GM23338 (cell line): ENCODE measurements around the gene RPS3A. TPM values are rescaled to one million over a fixed set of nuclear protein-coding genes. Genes with fewer than 3 reads are reported as not detected.

Experiments used
- ATAC-seq: fragments of 200-7000 bp; cut with Tn5 transposase; 3 replicates; pipeline ENCODE4 v1.9.1; 2020
- DNase-seq: peaks from one replicate; pipeline ENCODE4 v3.0.0-alpha.2; 2015; ENCODE audit warnings: low spot score
- H2AFZ ChIP-seq: fragments of 200-600 bp; sonication (generic); 2 replicates; pipeline ENCODE4 v1.8.0; 2016; ENCODE audit warnings: antibody characterized with exemption, mild to moderate bottlenecking, moderate library complexity
- H3F3A ChIP-seq: fragments of 200-600 bp; sonication (generic); replicated peaks from 2 replicates; pipeline ENCODE4 v1.8.0; 2017; ENCODE audit warnings: antibody characterized with exemption, mixed run types, low read depth
- H3K27ac ChIP-seq: fragments of 200-600 bp; sonication (generic); 2 replicates; pipeline ENCODE4 v1.6.1; 2016; ENCODE audit warnings: low read depth
- H3K27me3 ChIP-seq: fragments of 200-600 bp; sonication (generic); 2 replicates; pipeline ENCODE4 v1.8.0; 2016; ENCODE audit warnings: mild to moderate bottlenecking, mixed run types, moderate library complexity; ENCODE audit not compliant: insufficient read depth
- H3K36me3 ChIP-seq: fragments of 200-600 bp; sonication (generic); 2 replicates; pipeline ENCODE4 v1.8.0; 2016; ENCODE audit warnings: mild to moderate bottlenecking; ENCODE audit not compliant: insufficient read depth
- H3K4me1 ChIP-seq: fragments of 200-600 bp; sonication (generic); 2 replicates; pipeline ENCODE4 v1.8.0; 2016; ENCODE audit warnings: mild to moderate bottlenecking, moderate library complexity; ENCODE audit not compliant: insufficient read depth
- H3K4me2 ChIP-seq: fragments of 200-600 bp; sonication (generic); 2 replicates; pipeline ENCODE4 v1.7.1; 2017; ENCODE audit warnings: mixed run types
- H3K4me3 ChIP-seq: fragments of 200-600 bp; sonication (generic); 2 replicates; pipeline ENCODE4 v1.6.1; 2016; ENCODE audit warnings: mixed run types
- H3K79me2 ChIP-seq: fragments of 200-600 bp; sonication (generic); replicated peaks from 2 replicates; pipeline ENCODE4 v1.8.0; 2017; ENCODE audit warnings: mild to moderate bottlenecking; ENCODE audit not compliant: insufficient read depth
- H3K9me2 ChIP-seq: fragments of 200-600 bp; sonication (generic); 2 replicates; pipeline ENCODE4 v1.8.0; 2017; ENCODE audit not compliant: insufficient read depth
- H4K20me1 ChIP-seq: fragments of 200-600 bp; sonication (generic); replicated peaks from 2 replicates; pipeline ENCODE4 v1.8.0; 2017; ENCODE audit warnings: mild to moderate bottlenecking; ENCODE audit not compliant: insufficient read depth
- H3K27ac Mint-ChIP-seq: 2 replicates; pipeline ENCODE4 v1.8.0; 2020; ENCODE audit warnings: inconsistent platforms, mild to moderate bottlenecking, moderate library complexity, mixed read lengths
- H3K27me3 Mint-ChIP-seq: 3 replicates; pipeline ENCODE4 v1.8.0; 2022; ENCODE audit warnings: low read depth, mild to moderate bottlenecking, moderate library complexity, mixed read lengths, inconsistent platforms; ENCODE audit not compliant: insufficient read depth, poor library complexity
- H3K36me3 Mint-ChIP-seq: 3 replicates; pipeline ENCODE4 v1.8.0; 2021; ENCODE audit warnings: low read depth, mild to moderate bottlenecking, inconsistent platforms, moderate library complexity, mixed read lengths
- H3K4me1 Mint-ChIP-seq: 3 replicates; pipeline ENCODE4 v1.8.0; 2020; ENCODE audit warnings: mild to moderate bottlenecking, inconsistent platforms, mixed read lengths
- H3K4me3 Mint-ChIP-seq: 3 replicates; pipeline ENCODE4 v1.8.0; 2021; ENCODE audit warnings: moderate library complexity, mild to moderate bottlenecking, inconsistent platforms, mixed read lengths
- H3K9me3 Mint-ChIP-seq: 3 replicates; pipeline ENCODE4 v1.8.0; 2020; ENCODE audit warnings: moderate library complexity, mild to moderate bottlenecking, inconsistent platforms, mixed read lengths
- CREB1 ChIP-seq: fragments of 250-450 bp; sonication (Bioruptor Pico); IDR thresholded peaks from 2 replicates; pipeline ENCODE4 v1.5.0; 2020; ENCODE audit warnings: low read depth, mild to moderate bottlenecking, moderate library complexity
- EZH2 ChIP-seq: fragments of 200-600 bp; sonication (generic); IDR thresholded peaks from one replicate; pipeline ENCODE4 v1.8.0; 2017; ENCODE audit warnings: antibody characterized with exemption, mild to moderate bottlenecking, low read depth; ENCODE audit not compliant: unreplicated experiment
- EZH2phosphoT487 ChIP-seq: fragments of 200-600 bp; sonication (generic); IDR thresholded peaks from one replicate; pipeline ENCODE4 v1.8.1; 2018; ENCODE audit warnings: antibody characterized with exemption; ENCODE audit not compliant: unreplicated experiment
- JUNB ChIP-seq: IDR thresholded peaks from one replicate; pipeline ENCODE4 v1.6.1; 2016; ENCODE audit warnings: antibody characterized with exemption; ENCODE audit not compliant: unreplicated experiment
- NANOG ChIP-seq: IDR thresholded peaks from 2 replicates; pipeline ENCODE4 v1.6.1; 2016; ENCODE audit warnings: antibody characterized with exemption, borderline replicate concordance
- POLR2AphosphoS5 ChIP-seq: IDR thresholded peaks from 2 replicates; pipeline ENCODE4 v1.6.1; 2016; ENCODE audit warnings: antibody characterized with exemption, low read depth
- STAT1 ChIP-seq: IDR thresholded peaks from one replicate; pipeline ENCODE4 v1.6.1; 2016; ENCODE audit warnings: antibody characterized with exemption; ENCODE audit not compliant: unreplicated experiment
- ZNF114 ChIP-seq: fragments of 250-450 bp; sonication (Bioruptor Pico); IDR thresholded peaks from 2 replicates; pipeline ENCODE4 v1.5.0; 2020; ENCODE audit warnings: mild to moderate bottlenecking, moderate library complexity
- ZNF331 ChIP-seq: fragments of 250-450 bp; sonication (Bioruptor Pico); IDR thresholded peaks from 2 replicates; pipeline ENCODE4 v1.5.0; 2020; ENCODE audit warnings: low read depth, mild to moderate bottlenecking, moderate library complexity
- polyA plus RNA-seq: library from polyadenylated mRNA; unstranded; fragments of >200 nt; fragmentation: Nextera tagmentation; extraction: Ambion mirVana; gene quantifications from 2 replicates; pipeline ENCODE4 v1.2.1, GENCODE V29; 2016
- total RNA-seq: library from RNA; depleted of rRNA; stranded (reverse); fragments of >200 nt; shearing (Covaris generic); gene quantifications from 2 replicates; pipeline ENCODE4 v1.2.3, GENCODE V29; 2014
- TF ChIP-seq, protein P1 (sequence below): IDR thresholded peaks from one replicate; pipeline ENCODE4 v1.6.1; 2018; ENCODE audit warnings: antibody characterized with exemption; ENCODE audit not compliant: unreplicated experiment
- TF ChIP-seq, protein P2 (sequence below), 2 experiments: fragments of 200-600 bp in 1 of 2; sonication (generic) in 1 of 2; conservative IDR thresholded peaks; 2 replicates each; pipeline versions ENCODE4 v1.5.1 to v1.6.1; 2016 to 2017; ENCODE audit warnings: antibody characterized with exemption in 2 of 2, low read depth in 2 of 2, mild to moderate bottlenecking in 2 of 2, moderate library complexity in 1 of 2
- TF ChIP-seq, protein P3 (sequence below): IDR thresholded peaks from 2 replicates; pipeline ENCODE4 v1.6.1; 2016; ENCODE audit warnings: antibody characterized with exemption
- TF ChIP-seq, protein P4 (sequence below): fragments of 250-450 bp; sonication (Bioruptor Pico); IDR thresholded peaks from 2 replicates; pipeline ENCODE4 v1.5.0; 2020; ENCODE audit warnings: mild to moderate bottlenecking, moderate library complexity

The RPS3A gene
- total and polyA plus RNA-seq, 2 experiments from 2014 or later, result 2,486 to 3,506 TPM

DNA sequence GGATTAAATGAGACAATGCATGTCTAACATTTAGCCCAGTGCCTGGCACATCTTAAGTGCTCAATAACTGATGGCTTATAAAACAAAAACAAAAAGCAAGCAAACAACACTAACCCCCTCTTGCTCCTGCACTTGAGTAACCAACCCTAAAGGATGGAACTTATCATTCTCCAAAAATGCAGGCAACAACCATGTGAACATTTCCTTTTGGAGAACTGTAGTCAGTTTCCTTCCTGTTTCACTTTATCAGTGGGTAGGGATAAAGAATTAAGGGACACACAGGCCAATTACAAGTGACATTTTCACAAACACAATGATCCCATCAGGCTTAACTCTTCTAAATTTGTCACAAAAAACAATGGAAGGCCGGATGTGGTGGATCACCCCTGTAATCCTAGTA is 30.4 kb downstream of the RPS3A start:
- Mint-ChIP-seq H3K4me3 (no peak overlapping the region), H3K27me3 (peaks cover 4% of the 10 kb centered on the region), H3K4me1 (peaks cover 2% of the 10 kb centered on the region; the same call in 2 of the 3 replicates), H3K9me3 (no peaks in the 10 kb centered on the region), H3K27ac (no peak overlapping the region), H3K36me3 (peaks cover 49% of the 10 kb centered on the region)
- H3K4me1 ChIP-seq, result 0 out of 2 replicates have a peak, but pooled peaks cover 3% of the 10 kb centered on the region
- H3K36me3 ChIP-seq, result peaks cover 6% of the 10 kb centered on the region; the same call in 1 of the 2 replicates
- ATAC-seq (no peak), DNase-seq (no peak)
- no peaks in the 10 kb centered on the region for H3K27me3 ChIP-seq
- H3K4me3 ChIP-seq, result no peak overlapping the region
- no peaks in the 10 kb centered on the region for H3F3A ChIP-seq
- H3K27ac ChIP-seq, result no peak overlapping the region
- H3K9me2 ChIP-seq, result no peaks in the 10 kb centered on the region
- H2AFZ ChIP-seq, result no peak overlapping the region
- H4K20me1 ChIP-seq, result no peaks in the 10 kb centered on the region
- H3K79me2 ChIP-seq, result no peaks in the 10 kb centered on the region
- no peak for TF ChIP-seq NANOG
- TF ChIP-seq, protein P1, sequence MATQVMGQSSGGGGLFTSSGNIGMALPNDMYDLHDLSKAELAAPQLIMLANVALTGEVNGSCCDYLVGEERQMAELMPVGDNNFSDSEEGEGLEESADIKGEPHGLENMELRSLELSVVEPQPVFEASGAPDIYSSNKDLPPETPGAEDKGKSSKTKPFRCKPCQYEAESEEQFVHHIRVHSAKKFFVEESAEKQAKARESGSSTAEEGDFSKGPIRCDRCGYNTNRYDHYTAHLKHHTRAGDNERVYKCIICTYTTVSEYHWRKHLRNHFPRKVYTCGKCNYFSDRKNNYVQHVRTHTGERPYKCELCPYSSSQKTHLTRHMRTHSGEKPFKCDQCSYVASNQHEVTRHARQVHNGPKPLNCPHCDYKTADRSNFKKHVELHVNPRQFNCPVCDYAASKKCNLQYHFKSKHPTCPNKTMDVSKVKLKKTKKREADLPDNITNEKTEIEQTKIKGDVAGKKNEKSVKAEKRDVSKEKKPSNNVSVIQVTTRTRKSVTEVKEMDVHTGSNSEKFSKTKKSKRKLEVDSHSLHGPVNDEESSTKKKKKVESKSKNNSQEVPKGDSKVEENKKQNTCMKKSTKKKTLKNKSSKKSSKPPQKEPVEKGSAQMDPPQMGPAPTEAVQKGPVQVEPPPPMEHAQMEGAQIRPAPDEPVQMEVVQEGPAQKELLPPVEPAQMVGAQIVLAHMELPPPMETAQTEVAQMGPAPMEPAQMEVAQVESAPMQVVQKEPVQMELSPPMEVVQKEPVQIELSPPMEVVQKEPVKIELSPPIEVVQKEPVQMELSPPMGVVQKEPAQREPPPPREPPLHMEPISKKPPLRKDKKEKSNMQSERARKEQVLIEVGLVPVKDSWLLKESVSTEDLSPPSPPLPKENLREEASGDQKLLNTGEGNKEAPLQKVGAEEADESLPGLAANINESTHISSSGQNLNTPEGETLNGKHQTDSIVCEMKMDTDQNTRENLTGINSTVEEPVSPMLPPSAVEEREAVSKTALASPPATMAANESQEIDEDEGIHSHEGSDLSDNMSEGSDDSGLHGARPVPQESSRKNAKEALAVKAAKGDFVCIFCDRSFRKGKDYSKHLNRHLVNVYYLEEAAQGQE, result no peak
- TF ChIP-seq JUNB, result no peak
- no peak for TF ChIP-seq ZNF114 (CRISPR knock-in tag)
- TF ChIP-seq, protein P2, sequence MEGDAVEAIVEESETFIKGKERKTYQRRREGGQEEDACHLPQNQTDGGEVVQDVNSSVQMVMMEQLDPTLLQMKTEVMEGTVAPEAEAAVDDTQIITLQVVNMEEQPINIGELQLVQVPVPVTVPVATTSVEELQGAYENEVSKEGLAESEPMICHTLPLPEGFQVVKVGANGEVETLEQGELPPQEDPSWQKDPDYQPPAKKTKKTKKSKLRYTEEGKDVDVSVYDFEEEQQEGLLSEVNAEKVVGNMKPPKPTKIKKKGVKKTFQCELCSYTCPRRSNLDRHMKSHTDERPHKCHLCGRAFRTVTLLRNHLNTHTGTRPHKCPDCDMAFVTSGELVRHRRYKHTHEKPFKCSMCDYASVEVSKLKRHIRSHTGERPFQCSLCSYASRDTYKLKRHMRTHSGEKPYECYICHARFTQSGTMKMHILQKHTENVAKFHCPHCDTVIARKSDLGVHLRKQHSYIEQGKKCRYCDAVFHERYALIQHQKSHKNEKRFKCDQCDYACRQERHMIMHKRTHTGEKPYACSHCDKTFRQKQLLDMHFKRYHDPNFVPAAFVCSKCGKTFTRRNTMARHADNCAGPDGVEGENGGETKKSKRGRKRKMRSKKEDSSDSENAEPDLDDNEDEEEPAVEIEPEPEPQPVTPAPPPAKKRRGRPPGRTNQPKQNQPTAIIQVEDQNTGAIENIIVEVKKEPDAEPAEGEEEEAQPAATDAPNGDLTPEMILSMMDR (conservative IDR thresholded peaks at IDR 0.05; ENCODE audit: low read depth in 2 of 2), result no peak
- no peak for TF ChIP-seq POLR2AphosphoS5
- no peak for TF ChIP-seq ZNF331 (CRISPR knock-in tag)
- TF ChIP-seq, protein P3, sequence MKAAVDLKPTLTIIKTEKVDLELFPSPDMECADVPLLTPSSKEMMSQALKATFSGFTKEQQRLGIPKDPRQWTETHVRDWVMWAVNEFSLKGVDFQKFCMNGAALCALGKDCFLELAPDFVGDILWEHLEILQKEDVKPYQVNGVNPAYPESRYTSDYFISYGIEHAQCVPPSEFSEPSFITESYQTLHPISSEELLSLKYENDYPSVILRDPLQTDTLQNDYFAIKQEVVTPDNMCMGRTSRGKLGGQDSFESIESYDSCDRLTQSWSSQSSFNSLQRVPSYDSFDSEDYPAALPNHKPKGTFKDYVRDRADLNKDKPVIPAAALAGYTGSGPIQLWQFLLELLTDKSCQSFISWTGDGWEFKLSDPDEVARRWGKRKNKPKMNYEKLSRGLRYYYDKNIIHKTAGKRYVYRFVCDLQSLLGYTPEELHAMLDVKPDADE, result no peak
- no peak for TF ChIP-seq EZH2
- TF ChIP-seq, protein P4, sequence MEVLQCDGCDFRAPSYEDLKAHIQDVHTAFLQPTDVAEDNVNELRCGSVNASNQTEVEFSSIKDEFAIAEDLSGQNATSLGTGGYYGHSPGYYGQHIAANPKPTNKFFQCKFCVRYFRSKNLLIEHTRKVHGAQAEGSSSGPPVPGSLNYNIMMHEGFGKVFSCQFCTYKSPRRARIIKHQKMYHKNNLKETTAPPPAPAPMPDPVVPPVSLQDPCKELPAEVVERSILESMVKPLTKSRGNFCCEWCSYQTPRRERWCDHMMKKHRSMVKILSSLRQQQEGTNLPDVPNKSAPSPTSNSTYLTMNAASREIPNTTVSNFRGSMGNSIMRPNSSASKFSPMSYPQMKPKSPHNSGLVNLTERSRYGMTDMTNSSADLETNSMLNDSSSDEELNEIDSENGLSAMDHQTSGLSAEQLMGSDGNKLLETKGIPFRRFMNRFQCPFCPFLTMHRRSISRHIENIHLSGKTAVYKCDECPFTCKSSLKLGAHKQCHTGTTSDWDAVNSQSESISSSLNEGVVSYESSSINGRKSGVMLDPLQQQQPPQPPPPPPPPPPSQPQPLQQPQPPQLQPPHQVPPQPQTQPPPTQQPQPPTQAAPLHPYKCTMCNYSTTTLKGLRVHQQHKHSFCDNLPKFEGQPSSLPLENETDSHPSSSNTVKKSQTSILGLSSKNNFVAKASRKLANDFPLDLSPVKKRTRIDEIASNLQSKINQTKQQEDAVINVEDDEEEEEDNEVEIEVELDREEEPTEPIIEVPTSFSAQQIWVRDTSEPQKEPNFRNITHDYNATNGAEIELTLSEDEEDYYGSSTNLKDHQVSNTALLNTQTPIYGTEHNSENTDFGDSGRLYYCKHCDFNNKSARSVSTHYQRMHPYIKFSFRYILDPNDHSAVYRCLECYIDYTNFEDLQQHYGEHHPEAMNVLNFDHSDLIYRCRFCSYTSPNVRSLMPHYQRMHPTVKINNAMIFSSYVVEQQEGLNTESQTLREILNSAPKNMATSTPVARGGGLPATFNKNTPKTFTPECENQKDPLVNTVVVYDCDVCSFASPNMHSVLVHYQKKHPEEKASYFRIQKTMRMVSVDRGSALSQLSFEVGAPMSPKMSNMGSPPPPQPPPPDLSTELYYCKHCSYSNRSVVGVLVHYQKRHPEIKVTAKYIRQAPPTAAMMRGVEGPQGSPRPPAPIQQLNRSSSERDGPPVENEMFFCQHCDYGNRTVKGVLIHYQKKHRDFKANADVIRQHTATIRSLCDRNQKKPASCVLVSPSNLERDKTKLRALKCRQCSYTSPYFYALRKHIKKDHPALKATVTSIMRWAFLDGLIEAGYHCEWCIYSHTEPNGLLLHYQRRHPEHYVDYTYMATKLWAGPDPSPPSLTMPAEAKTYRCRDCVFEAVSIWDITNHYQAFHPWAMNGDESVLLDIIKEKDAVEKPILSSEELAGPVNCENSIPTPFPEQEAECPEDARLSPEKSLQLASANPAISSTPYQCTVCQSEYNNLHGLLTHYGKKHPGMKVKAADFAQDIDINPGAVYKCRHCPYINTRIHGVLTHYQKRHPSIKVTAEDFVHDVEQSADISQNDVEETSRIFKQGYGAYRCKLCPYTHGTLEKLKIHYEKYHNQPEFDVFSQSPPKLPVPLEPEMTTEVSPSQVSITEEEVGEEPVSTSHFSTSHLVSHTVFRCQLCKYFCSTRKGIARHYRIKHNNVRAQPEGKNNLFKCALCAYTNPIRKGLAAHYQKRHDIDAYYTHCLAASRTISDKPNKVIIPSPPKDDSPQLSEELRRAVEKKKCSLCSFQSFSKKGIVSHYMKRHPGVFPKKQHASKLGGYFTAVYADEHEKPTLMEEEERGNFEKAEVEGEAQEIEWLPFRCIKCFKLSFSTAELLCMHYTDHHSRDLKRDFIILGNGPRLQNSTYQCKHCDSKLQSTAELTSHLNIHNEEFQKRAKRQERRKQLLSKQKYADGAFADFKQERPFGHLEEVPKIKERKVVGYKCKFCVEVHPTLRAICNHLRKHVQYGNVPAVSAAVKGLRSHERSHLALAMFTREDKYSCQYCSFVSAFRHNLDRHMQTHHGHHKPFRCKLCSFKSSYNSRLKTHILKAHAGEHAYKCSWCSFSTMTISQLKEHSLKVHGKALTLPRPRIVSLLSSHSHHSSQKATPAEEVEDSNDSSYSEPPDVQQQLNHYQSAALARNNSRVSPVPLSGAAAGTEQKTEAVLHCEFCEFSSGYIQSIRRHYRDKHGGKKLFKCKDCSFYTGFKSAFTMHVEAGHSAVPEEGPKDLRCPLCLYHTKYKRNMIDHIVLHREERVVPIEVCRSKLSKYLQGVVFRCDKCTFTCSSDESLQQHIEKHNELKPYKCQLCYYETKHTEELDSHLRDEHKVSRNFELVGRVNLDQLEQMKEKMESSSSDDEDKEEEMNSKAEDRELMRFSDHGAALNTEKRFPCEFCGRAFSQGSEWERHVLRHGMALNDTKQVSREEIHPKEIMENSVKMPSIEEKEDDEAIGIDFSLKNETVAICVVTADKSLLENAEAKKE (CRISPR knock-in tag), result no peak
- no peak for TF ChIP-seq STAT1
- TF ChIP-seq CREB1 (CRISPR knock-in tag), result no peak
- TF ChIP-seq EZH2phosphoT487, result no peak
- no peak overlapping the region for H3K4me2 ChIP-seq
